H9 (cell line): ENCODE results near the gene CEP152. TPM values are rescaled to one million over a fixed set of nuclear protein-coding genes. Genes with fewer than 3 reads are reported as not detected.

ENCODE experiments used
- DNase-seq: peaks from one replicate; pipeline ENCODE4 v3.0.0-alpha.2; 2017
- H2AFZ ChIP-seq: one replicate; pipeline ENCODE4 v1.6.1; 2013; ENCODE audit warnings: mild to moderate bottlenecking, low read length, control low read depth, moderate library complexity
- H2AK5ac ChIP-seq: 2 replicates; pipeline ENCODE4 v1.6.1; 2013; ENCODE audit warnings: low read length, control low read depth, mixed read lengths; ENCODE audit not compliant: insufficient read length
- H2BK120ac ChIP-seq: one replicate; pipeline ENCODE4 v1.6.1; 2013; ENCODE audit warnings: low read depth, mild to moderate bottlenecking, low read length, control low read depth, inconsistent platforms; ENCODE audit not compliant: poor library complexity, severe bottlenecking
- H2BK12ac ChIP-seq: 2 replicates; pipeline ENCODE4 v1.6.1; 2013; ENCODE audit warnings: low read length, control low read depth, mixed read lengths, low read depth; ENCODE audit not compliant: insufficient read length
- H2BK15ac ChIP-seq: 2 replicates; pipeline ENCODE4 v1.6.1; 2013; ENCODE audit warnings: low read depth, low read length, control low read depth
- H2BK20ac ChIP-seq: one replicate; pipeline ENCODE4 v1.6.1; 2013; ENCODE audit warnings: low read depth, mild to moderate bottlenecking, low read length, control low read depth, inconsistent platforms; ENCODE audit not compliant: poor library complexity, severe bottlenecking
- H2BK5ac ChIP-seq: 2 replicates; pipeline ENCODE4 v1.6.1; 2013; ENCODE audit warnings: low read length, control low read depth, mixed read lengths; ENCODE audit not compliant: insufficient read length
- H3K14ac ChIP-seq: 2 replicates; pipeline ENCODE4 v1.6.1; 2013; ENCODE audit warnings: low read length, control low read depth; ENCODE audit not compliant: insufficient read depth
- H3K18ac ChIP-seq: 2 replicates; pipeline ENCODE4 v1.6.1; 2013; ENCODE audit warnings: low read depth, mild to moderate bottlenecking, mixed read lengths, low read length, control low read depth; ENCODE audit not compliant: insufficient read length
- H3K23ac ChIP-seq: 2 replicates; pipeline ENCODE4 v1.6.1; 2013; ENCODE audit warnings: low read length, control low read depth, mixed read lengths, low read depth; ENCODE audit not compliant: insufficient read length
- H3K23me2 ChIP-seq: 2 replicates; pipeline ENCODE4 v1.6.1; 2013; ENCODE audit warnings: low read depth, mild to moderate bottlenecking, mixed read lengths, low read length, control low read depth; ENCODE audit not compliant: insufficient read length, poor library complexity, severe bottlenecking
- H3K27ac ChIP-seq: 2 replicates; pipeline ENCODE4 v1.5.1; 2013; ENCODE audit warnings: low read length, control low read depth, mixed read lengths, low read depth; ENCODE audit not compliant: insufficient read length
- H3K27me3 ChIP-seq: 2 replicates; pipeline ENCODE4 v1.6.1; 2013; ENCODE audit warnings: low read length, control low read depth, inconsistent platforms; ENCODE audit not compliant: insufficient read depth
- H3K4ac ChIP-seq: 2 replicates; pipeline ENCODE4 v1.6.1; 2013; ENCODE audit warnings: low read depth, mild to moderate bottlenecking, control low read depth, inconsistent platforms, low read length, moderate library complexity
- H3K4me1 ChIP-seq: 2 replicates; pipeline ENCODE4 v1.6.1; 2013; ENCODE audit warnings: low read length, control low read depth, inconsistent platforms; ENCODE audit not compliant: insufficient read depth
- H3K4me2 ChIP-seq: 2 replicates; pipeline ENCODE4 v1.6.1; 2013; ENCODE audit warnings: low read length, control low read depth, mixed read lengths; ENCODE audit not compliant: insufficient read length, insufficient read depth
- H3K56ac ChIP-seq: 2 replicates; pipeline ENCODE4 v1.6.1; 2013; ENCODE audit warnings: low read depth, mild to moderate bottlenecking, mixed read lengths, low read length, control low read depth; ENCODE audit not compliant: insufficient read length
- H3K79me1 ChIP-seq: 2 replicates; pipeline ENCODE4 v1.6.1; 2013; ENCODE audit warnings: low read depth, mild to moderate bottlenecking, moderate library complexity, low read length, control low read depth, inconsistent platforms; ENCODE audit not compliant: insufficient read depth, poor library complexity, severe bottlenecking
- H3K79me2 ChIP-seq: 2 replicates; pipeline ENCODE4 v1.6.1; 2013; ENCODE audit warnings: low read length, control low read depth, inconsistent platforms; ENCODE audit not compliant: insufficient read depth
- H3K9ac ChIP-seq: 2 replicates; pipeline ENCODE4 v1.6.1; 2013; ENCODE audit warnings: low read length, control low read depth, mixed read lengths; ENCODE audit not compliant: insufficient read length; ENCODE audit errors: extremely low read depth
- H3K9me3 ChIP-seq: one replicate; pipeline ENCODE4 v1.6.1; 2013; ENCODE audit warnings: low read depth, low read length, inconsistent platforms; ENCODE audit not compliant: control insufficient read depth
- H3T11ph ChIP-seq: one replicate; pipeline ENCODE4 v1.6.1; 2013; ENCODE audit warnings: mild to moderate bottlenecking, low read length, control low read depth, inconsistent platforms
- H4K20me1 ChIP-seq: one replicate; pipeline ENCODE4 v1.6.1; 2013; ENCODE audit not compliant: control insufficient read depth, insufficient read length, insufficient read depth
- H4K5ac ChIP-seq: 2 replicates; pipeline ENCODE4 v1.6.1; 2013; ENCODE audit warnings: low read depth, mild to moderate bottlenecking, mixed read lengths, low read length, control low read depth; ENCODE audit not compliant: insufficient read length
- H4K8ac ChIP-seq: replicated peaks from 2 replicates; pipeline ENCODE4 v1.6.1; 2013; ENCODE audit warnings: low read length, control low read depth, mixed read lengths, low read depth; ENCODE audit not compliant: insufficient read length
- H4K91ac ChIP-seq: 2 replicates; pipeline ENCODE4 v1.6.1; 2013; ENCODE audit warnings: low read depth, mild to moderate bottlenecking, moderate library complexity, mixed read lengths, low read length, control low read depth; ENCODE audit not compliant: insufficient read length
- H3K27ac Mint-ChIP-seq, 3 experiments: 2 replicates in 2 of 3; 3 replicates in 1 of 3; pipeline ENCODE4 v1.8.0; 2020 to 2021; ENCODE audit warnings: mixed read lengths in 3 of 3, mild to moderate bottlenecking in 1 of 3, moderate library complexity in 1 of 3
- H3K27me3 Mint-ChIP-seq: 2 replicates; pipeline ENCODE4 v1.8.0; 2021; ENCODE audit warnings: low read depth, mild to moderate bottlenecking, moderate library complexity, mixed read lengths
- H3K36me3 Mint-ChIP-seq, 3 experiments: 2 replicates in 2 of 3; 3 replicates in 1 of 3; pipeline ENCODE4 v1.8.0; 2020 to 2021; ENCODE audit warnings: low read depth in 3 of 3, mixed read lengths in 3 of 3; ENCODE audit not compliant: insufficient read depth in 1 of 3
- H3K4me1 Mint-ChIP-seq, 2 experiments: 2 replicates each; pipeline ENCODE4 v1.8.0; 2020; ENCODE audit warnings: mixed read lengths in 2 of 2
- H3K4me3 Mint-ChIP-seq, 2 experiments: 2 replicates in 1 of 2; 3 replicates in 1 of 2; pipeline ENCODE4 v1.8.0; 2020 to 2021; ENCODE audit warnings: mild to moderate bottlenecking in 2 of 2, mixed read lengths in 2 of 2, moderate library complexity in 1 of 2
- H3K9me3 Mint-ChIP-seq, 2 experiments: 2 replicates in 1 of 2; 3 replicates in 1 of 2; pipeline ENCODE4 v1.8.0; 2020; ENCODE audit warnings: mild to moderate bottlenecking in 2 of 2, mixed read lengths in 2 of 2, moderate library complexity in 1 of 2
- WGBS: extraction: QIAGEN DNeasy Blood & Tissue Kit; methylation state at CpG from one replicate; pipeline ENCODE4 v1.1.7; 2013; ENCODE audit warnings: missing lambda C conversion rate, low lambda C conversion rate, mixed read lengths; ENCODE audit not compliant: insufficient read length; ENCODE audit errors: extremely low coverage; 5-methylcytosine and 5-hydroxymethylcytosine counted together
- total RNA-seq: library from RNA; stranded (reverse); gene quantifications from 2 replicates; pipeline ENCODE4 v1.2.1, GENCODE V29; 2021
- TF ChIP-seq, protein P1 (sequence below): fragments of 200-600 bp; sonication (generic); conservative IDR thresholded peaks from 3 replicates; pipeline ENCODE4 v1.8.0; 2021; ENCODE audit warnings: antibody characterized with exemption, mild to moderate bottlenecking

The CEP152 gene
- total RNA-seq, 1 experiment from 2014 or later = 10.9 TPM

DNA sequence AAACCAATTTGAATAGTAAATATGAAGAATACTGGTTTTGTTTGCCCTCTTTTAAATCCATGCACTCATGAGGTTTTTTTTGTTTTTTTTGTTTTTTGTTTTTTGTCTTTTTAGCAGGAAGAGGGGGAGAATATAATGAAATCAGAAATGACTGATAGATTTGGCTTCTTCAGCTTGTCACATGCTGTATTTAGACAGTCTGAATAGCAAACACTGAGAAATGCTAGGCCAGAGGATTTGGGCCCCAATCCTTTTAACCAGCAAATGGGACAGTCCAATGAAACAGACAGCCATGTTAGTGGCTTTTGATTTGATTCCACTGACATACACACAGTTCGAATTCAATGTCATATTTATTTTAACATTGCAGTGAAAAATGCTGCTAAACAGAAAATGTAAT is 14.2 kb upstream of the CEP152 start:
- TF ChIP-seq, protein P1, sequence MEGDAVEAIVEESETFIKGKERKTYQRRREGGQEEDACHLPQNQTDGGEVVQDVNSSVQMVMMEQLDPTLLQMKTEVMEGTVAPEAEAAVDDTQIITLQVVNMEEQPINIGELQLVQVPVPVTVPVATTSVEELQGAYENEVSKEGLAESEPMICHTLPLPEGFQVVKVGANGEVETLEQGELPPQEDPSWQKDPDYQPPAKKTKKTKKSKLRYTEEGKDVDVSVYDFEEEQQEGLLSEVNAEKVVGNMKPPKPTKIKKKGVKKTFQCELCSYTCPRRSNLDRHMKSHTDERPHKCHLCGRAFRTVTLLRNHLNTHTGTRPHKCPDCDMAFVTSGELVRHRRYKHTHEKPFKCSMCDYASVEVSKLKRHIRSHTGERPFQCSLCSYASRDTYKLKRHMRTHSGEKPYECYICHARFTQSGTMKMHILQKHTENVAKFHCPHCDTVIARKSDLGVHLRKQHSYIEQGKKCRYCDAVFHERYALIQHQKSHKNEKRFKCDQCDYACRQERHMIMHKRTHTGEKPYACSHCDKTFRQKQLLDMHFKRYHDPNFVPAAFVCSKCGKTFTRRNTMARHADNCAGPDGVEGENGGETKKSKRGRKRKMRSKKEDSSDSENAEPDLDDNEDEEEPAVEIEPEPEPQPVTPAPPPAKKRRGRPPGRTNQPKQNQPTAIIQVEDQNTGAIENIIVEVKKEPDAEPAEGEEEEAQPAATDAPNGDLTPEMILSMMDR = no peak
- Histone ChIP-seq H3K79me1 (no peaks in the 10 kb centered on the region), H3K9me3 (no peaks in the 10 kb centered on the region), H3K27ac (no peak overlapping the region), H2BK120ac (no peak overlapping the region), H4K5ac (no peak overlapping the region), H4K91ac (no peak overlapping the region), H3K4ac (no peak overlapping the region), H3K79me2 (no peaks in the 10 kb centered on the region), H2AK5ac (no peak overlapping the region), H2BK12ac (no peak overlapping the region), H4K20me1 (no peaks in the 10 kb centered on the region), H3T11ph (no peak overlapping the region), H3K4me2 (no peak overlapping the region), H2BK5ac (no peak overlapping the region), H3K18ac (no peak overlapping the region), H3K9ac (no peak overlapping the region), H3K56ac (no peak overlapping the region), H3K4me1 (0 out of 2 replicates have a peak, but pooled peaks cover 3% of the 10 kb centered on the region), H3K23me2 (no peaks in the 10 kb centered on the region), H3K14ac (no peak overlapping the region), H2BK15ac (no peak overlapping the region), H3K23ac (no peak overlapping the region), H2BK20ac (no peak overlapping the region), H3K27me3 (no peaks in the 10 kb centered on the region), H2AFZ (no peak overlapping the region), H4K8ac (no peak overlapping the region)
- WGBS = no CpG with 5 or more reads among the region's 1 CpG
- H3K4me1 Mint-ChIP-seq = peaks cover 11 to 13% of the 10 kb centered on the region in 2 experiments
- no peaks in the 10 kb centered on the region; the same call in 1 of the 2 replicates for H3K27me3 Mint-ChIP-seq
- no peak overlapping the region for H3K4me3 Mint-ChIP-seq
- no peak overlapping the region for H3K27ac Mint-ChIP-seq
- DNase-seq = no peak
- no peaks in the 10 kb centered on the region for H3K36me3 Mint-ChIP-seq
- no peaks in the 10 kb centered on the region for H3K9me3 Mint-ChIP-seq
